Adrenal gland (tissue), 12 donors: ENCODE data around the gene APBA2. TPM values are rescaled to one million over a fixed set of nuclear protein-coding genes. Genes with fewer than 3 reads are reported as not detected.
A peak's percentile ranks its signal among the peaks of the same experiment; 100 is the strongest.

Source experiments
- DNase-seq, 7 donors: peaks; one replicate each; pipeline ENCODE4 v3.0.0-alpha.2; 2019 to 2020
- H3K27ac ChIP-seq, 5 donors: fragments of 200-600 bp; sonication (generic) in 4 of 5; 1 replicate in 3 of 5; 2 replicates in 2 of 5; pipeline versions ENCODE4 v1.5.1 to v1.8.0; 2016 to 2020; ENCODE audit warnings: mild to moderate bottlenecking in 1 of 5
- H3K27me3 ChIP-seq: fragments of 200-600 bp; 2 replicates; pipeline ENCODE4 v1.8.0; 2021
- H3K36me3 ChIP-seq, 2 donors: fragments of 200-600 bp; replicated peaks in 1 of 2; 1 replicate in 1 of 2; 2 replicates in 1 of 2; pipeline versions ENCODE4 v1.5.1 to v1.8.0; 2018 to 2022
- H3K4me1 ChIP-seq, 2 donors: fragments of 200-600 bp; replicated peaks in 1 of 2; 1 replicate in 1 of 2; 2 replicates in 1 of 2; pipeline versions ENCODE4 v1.5.1 to v1.8.0; 2018 to 2021
- H3K4me3 ChIP-seq, 4 donors: fragments of 200-600 bp; sonication (generic) in 3 of 4; one replicate each; pipeline ENCODE4 v1.5.1; 2016 to 2018
- H3K9me3 ChIP-seq, 3 donors: fragments of 200-600 bp; sonication (generic) in 1 of 3; replicated peaks in 1 of 3; 1 replicate in 2 of 3; 2 replicates in 1 of 3; pipeline versions ENCODE4 v1.5.1 to v1.8.0; 2016 to 2021
- POLR2A ChIP-seq, 2 donors: fragments of 450-650 bp; IDR thresholded peaks; one replicate each; pipeline ENCODE4 v1.6.1; 2017; ENCODE audit warnings: antibody characterized with exemption in 2 of 2, mild to moderate bottlenecking in 2 of 2, moderate library complexity in 1 of 2
- WGBS, 4 donors: extraction: QIAGEN DNeasy Blood & Tissue Kit in 2 of 4; methylation state at CpG; one replicate each; pipeline versions ENCODE4 v1.1.5 to v1.1.7; 2013 to 2017; 5-methylcytosine and 5-hydroxymethylcytosine counted together
- intact Hi-C, 2 donors: fragments of 100-400 bp; cut with DNase I; formaldehyde crosslinking; loops; one replicate each; pipeline versions ENCODE4 v1.14.1 to v1.15.0; 2022 to 2023
- polyA plus RNA-seq, 3 donors: library from polyadenylated mRNA; stranded (reverse); fragments of 200-250 nt in 2 of 3; fragments of 350-450 nt in 1 of 3; fragmentation: Illumina TruSeq in 1 of 3; extraction: RNeasy Lipid Tissue Mini Kit (QIAGEN cat#74804) in 1 of 3; gene quantifications; one replicate each; pipeline ENCODE4 v1.2.3, GENCODE V29; 2013 to 2014
- total RNA-seq, 9 donors: library from RNA; depleted of rRNA in 4 of 9; stranded (reverse); fragments of >200 nt in 4 of 9; fragments of 120-200 nt in 1 of 9; fragmentation: NEBNext Ultra II Directional in 1 of 9; extraction: Animal tissue kit (Norgen Biotek cat#: 25700) in 1 of 9; gene quantifications; one replicate each; pipeline versions ENCODE4 v1.1.0 to v1.2.4, GENCODE V29; 2013 to 2023
- TF ChIP-seq, protein P1 (sequence below), 6 experiments: fragments of 450-650 bp in 4 of 6; fragments of 200-600 bp in 2 of 6; sonication (generic) in 1 of 6; IDR thresholded peaks; 1 replicate in 5 of 6; 2 replicates in 1 of 6; pipeline versions ENCODE4 v1.5.1 to v1.8.0; 2016 to 2021; ENCODE audit warnings: antibody characterized with exemption in 6 of 6, mild to moderate bottlenecking in 2 of 6, moderate library complexity in 1 of 6
- donor health status: healthy with polysubstance abuse.
- donor health status: Bipolar disorder and iron deficiency.
- donor health status: DM: yes; HTN: yes; CAD: no.
- donor health status: DM: no; HTN: no; CAD: no.
- donor health status: DM: no; HTN: no; CAD: no.
- donor health status: DM: yes; HTN: yes; CAD: no.

APBA2 gene
- total and polyA plus RNA-seq, 12 donors, result 2.1 to 13.2 (median 4.7) TPM

DNA sequence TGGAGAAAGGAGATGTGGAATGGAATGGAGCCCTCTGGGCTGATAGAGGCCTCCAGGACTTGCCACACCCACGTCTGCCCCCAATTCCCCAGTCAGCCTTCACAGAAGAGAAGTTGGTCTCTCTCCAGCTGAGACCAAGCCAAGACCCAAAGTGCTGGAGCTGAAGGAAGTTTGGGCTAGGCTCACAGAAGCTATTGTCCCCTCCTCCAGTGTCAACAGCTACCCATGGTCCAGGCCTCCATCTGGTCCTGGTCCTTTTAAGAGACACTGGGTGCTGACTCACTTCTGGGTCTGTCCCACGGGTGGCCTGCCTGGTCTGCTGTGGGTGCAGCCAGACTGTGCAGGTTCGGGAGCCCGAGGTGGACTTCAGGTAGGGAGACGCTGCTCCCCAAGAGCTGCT lies 179.8 kb downstream of the APBA2 start:
- Histone ChIP-seq H3K9me3 (no peaks in the 10 kb centered on the region), H3K36me3 (no peaks in the 10 kb centered on the region)
- 20 to 85% (median 74%) methylated on average over 1 to 5 of the region's 5 CpGs for WGBS, 4 donors

DNA sequence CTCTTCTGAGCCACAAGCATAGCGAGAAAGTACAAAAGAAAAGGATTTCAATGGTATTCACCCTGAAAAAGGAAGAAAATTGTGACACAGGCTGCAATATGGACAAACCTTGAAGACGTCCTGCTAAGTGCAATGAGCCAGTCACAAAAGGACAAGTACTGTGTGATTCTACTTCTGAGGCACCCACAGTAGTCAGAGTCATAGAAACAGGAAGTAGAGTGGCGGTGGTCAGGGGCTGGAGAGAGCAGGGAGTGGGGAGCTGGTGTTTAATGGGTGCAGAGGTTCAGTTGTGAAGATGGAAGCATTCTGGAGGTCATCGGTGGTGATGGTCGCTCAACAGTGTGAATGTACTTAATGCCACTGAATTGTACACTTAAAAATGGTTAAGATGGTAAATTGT lies 180.5 kb downstream of the APBA2 start:
- 78 to 93% (median 88%) methylated on average over 5 of the region's 5 CpGs for WGBS, 4 donors
- Histone ChIP-seq H3K27ac (no peak overlapping the region), H3K9me3 (no peaks in the 10 kb centered on the region), H3K36me3 (no peaks in the 10 kb centered on the region), H3K4me3 (no peak overlapping the region), H3K4me1 (no peaks in the 10 kb centered on the region), H3K27me3 (no peaks in the 10 kb centered on the region)
- intact Hi-C loops, result no loop called here
- TF ChIP-seq POLR2A (IDR thresholded peaks at IDR 0.05), result no peak
- TF ChIP-seq, protein P1, sequence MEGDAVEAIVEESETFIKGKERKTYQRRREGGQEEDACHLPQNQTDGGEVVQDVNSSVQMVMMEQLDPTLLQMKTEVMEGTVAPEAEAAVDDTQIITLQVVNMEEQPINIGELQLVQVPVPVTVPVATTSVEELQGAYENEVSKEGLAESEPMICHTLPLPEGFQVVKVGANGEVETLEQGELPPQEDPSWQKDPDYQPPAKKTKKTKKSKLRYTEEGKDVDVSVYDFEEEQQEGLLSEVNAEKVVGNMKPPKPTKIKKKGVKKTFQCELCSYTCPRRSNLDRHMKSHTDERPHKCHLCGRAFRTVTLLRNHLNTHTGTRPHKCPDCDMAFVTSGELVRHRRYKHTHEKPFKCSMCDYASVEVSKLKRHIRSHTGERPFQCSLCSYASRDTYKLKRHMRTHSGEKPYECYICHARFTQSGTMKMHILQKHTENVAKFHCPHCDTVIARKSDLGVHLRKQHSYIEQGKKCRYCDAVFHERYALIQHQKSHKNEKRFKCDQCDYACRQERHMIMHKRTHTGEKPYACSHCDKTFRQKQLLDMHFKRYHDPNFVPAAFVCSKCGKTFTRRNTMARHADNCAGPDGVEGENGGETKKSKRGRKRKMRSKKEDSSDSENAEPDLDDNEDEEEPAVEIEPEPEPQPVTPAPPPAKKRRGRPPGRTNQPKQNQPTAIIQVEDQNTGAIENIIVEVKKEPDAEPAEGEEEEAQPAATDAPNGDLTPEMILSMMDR (IDR thresholded peaks at IDR 0.05), result no peak
- DNase-seq, result peak in 1 of 7 donors; percentile 14

More for the DNA sequence above, 179.8 kb downstream of the APBA2 start:
- no peak overlapping the region for H3K4me3 ChIP-seq
- peak in 1 of 7 donors; percentile 30 for DNase-seq
- H3K27ac ChIP-seq, result no peak overlapping the region
- intact Hi-C loops, result no loop called here
- TF ChIP-seq, protein P1 (IDR thresholded peaks at IDR 0.05), result no peak
- TF ChIP-seq POLR2A (IDR thresholded peaks at IDR 0.05), result no peak
- H3K27me3 ChIP-seq, result no peaks in the 10 kb centered on the region
- no peaks in the 10 kb centered on the region for H3K4me1 ChIP-seq

DNA sequence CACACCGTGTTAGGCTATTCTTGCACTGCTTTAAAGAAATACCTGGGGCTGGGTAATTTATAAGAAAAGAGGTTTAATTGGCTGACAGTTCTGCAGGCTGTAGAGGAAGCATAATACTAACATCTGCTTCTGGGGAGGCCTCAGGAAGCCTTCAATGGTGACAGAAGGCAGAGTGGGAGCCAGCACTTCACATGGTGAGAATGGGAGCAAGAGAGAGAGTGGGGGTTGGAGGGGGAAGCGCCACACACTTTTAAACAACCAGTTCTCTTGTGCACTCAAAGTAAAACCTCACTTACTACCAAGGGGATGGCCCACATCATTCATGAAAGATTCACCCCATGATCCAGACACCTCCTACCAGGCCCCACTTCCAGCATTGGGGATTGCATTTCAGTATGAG lies 181.1 kb downstream of the APBA2 start:
- Histone ChIP-seq H3K9me3 (no peaks in the 10 kb centered on the region), H3K4me3 (no peak overlapping the region), H3K36me3 (no peaks in the 10 kb centered on the region), H3K4me1 (no peaks in the 10 kb centered on the region), H3K27me3 (no peaks in the 10 kb centered on the region), H3K27ac (no peak overlapping the region)
- DNase-seq, result no peak
- 85 to 100% (median 90%) methylated on average over 2 of the region's 2 CpGs for WGBS, 4 donors
- no peak for TF ChIP-seq POLR2A (IDR thresholded peaks at IDR 0.05)
- TF ChIP-seq, protein P1 (IDR thresholded peaks at IDR 0.05), result no peak
- intact Hi-C loops, result no loop called here

DNA sequence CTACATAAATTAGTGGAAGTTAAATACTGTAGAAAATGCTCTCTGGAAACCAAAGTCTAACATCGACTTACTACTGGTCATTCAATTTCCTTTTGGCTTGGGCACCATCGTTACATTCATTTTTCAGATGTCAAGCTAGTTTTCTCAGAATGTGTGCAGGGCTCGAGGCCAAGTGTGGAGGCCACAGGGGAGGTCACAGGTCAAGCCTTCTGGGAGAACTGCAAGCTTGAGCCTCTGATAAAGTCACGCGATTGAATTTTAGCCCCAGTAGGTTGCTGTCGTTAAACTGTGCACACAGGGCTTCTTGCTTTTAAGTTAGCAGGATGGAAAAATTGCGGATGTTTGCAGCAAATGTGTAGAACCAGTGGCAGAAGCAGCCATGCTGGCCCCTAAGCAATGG lies 182.2 kb downstream of the APBA2 start:
- peak in 1 of 7 donors; percentile 30 for DNase-seq
- Histone ChIP-seq H3K4me3 (no peak overlapping the region), H3K4me1 (no peaks in the 10 kb centered on the region), H3K27me3 (no peaks in the 10 kb centered on the region), H3K36me3 (no peaks in the 10 kb centered on the region), H3K9me3 (no peaks in the 10 kb centered on the region), H3K27ac (no peak overlapping the region)
- 61 to 71% (median 64%) methylated on average over 7 of the region's 7 CpGs for WGBS, 4 donors
- intact Hi-C loops, result no loop called here
- no peak for TF ChIP-seq POLR2A (IDR thresholded peaks at IDR 0.05)
- TF ChIP-seq, protein P1 (IDR thresholded peaks at IDR 0.05), result no peak
